Endothelial cell of umbilical vein (primary cell): Measurements from ENCODE around the gene IFI27L2. TPM values are rescaled to one million over a fixed set of nuclear protein-coding genes. Genes with fewer than 3 reads are reported as not detected.

Source experiments
- BruUV-seq: library from RNA; stranded (reverse); fragments of 400-500 nt; replicated peaks from 2 replicates; lab custom pipeline; 2021; lab: Mats Ljungman, UMichigan
- CTCF ChIA-PET: fragments of 300-600, 350-600 bp; sonication (Branson Sonifier 250); formaldehyde crosslinking; loops from one replicate; lab custom pipeline; 2021; ENCODE audit warnings: antibody characterized with exemption, inconsistent platforms; lab: Charles Lee
- POLR2A ChIA-PET: fragments of 300-600, 350-600 bp; sonication (Branson Sonifier 250); formaldehyde crosslinking; loops from one replicate; lab custom pipeline; 2021; ENCODE audit warnings: antibody characterized with exemption, inconsistent platforms; lab: Charles Lee
- DNase-seq: peaks from one replicate; pipeline ENCODE4 v3.0.0-alpha.2; 2011; ENCODE audit warnings: low read depth, low spot score
- FAIRE-seq: peaks from 2 replicates; lab custom pipeline; 2011; peaks lifted over from hg19 to GRCh38; lab: Jason Lieb, UNC
- H2AFZ ChIP-seq: 2 replicates; pipeline ENCODE4 v1.6.0; 2012; ENCODE audit warnings: low read depth, low read length, control low read depth, inconsistent platforms
- H3K27ac ChIP-seq: 2 replicates; pipeline ENCODE4 v1.5.1; 2011; ENCODE audit warnings: low read depth, mild to moderate bottlenecking, control low read depth, low read length, moderate library complexity; ENCODE audit not compliant: insufficient read depth
- H3K27me3 ChIP-seq, 2 experiments: 2 replicates each; pipeline versions ENCODE4 v1.6.0 to v1.6.1; 2011; ENCODE audit warnings: low read length in 2 of 2, mixed read lengths in 1 of 2; ENCODE audit not compliant: control insufficient read depth in 2 of 2, insufficient read depth in 2 of 2
- H3K36me3 ChIP-seq, 2 experiments: 2 replicates in 1 of 2; 3 replicates in 1 of 2; pipeline ENCODE4 v1.5.1; 2011; ENCODE audit warnings: low read length in 2 of 2, mild to moderate bottlenecking in 1 of 2, moderate library complexity in 1 of 2; ENCODE audit not compliant: control insufficient read depth in 2 of 2, insufficient read depth in 2 of 2; ENCODE audit errors: extremely low read depth in 1 of 2
- H3K4me1 ChIP-seq: 3 replicates; pipeline ENCODE4 v1.5.1; 2011; ENCODE audit warnings: mild to moderate bottlenecking, low read length; ENCODE audit not compliant: control insufficient read depth, insufficient read depth; ENCODE audit errors: extremely low read depth
- H3K4me2 ChIP-seq: 2 replicates; pipeline ENCODE4 v1.6.1; 2011; ENCODE audit warnings: low read length, control low read depth, mixed read lengths; ENCODE audit not compliant: insufficient read depth
- H3K4me3 ChIP-seq, 3 experiments: fragments of 200-600 bp in 1 of 3; sonication (generic), shearing (Covaris generic) in 1 of 3; replicated peaks in 1 of 3; 2 replicates each; pipeline ENCODE4 v1.5.1; 2011 to 2016; ENCODE audit warnings: control low read depth in 3 of 3, low read length in 3 of 3, mild to moderate bottlenecking in 2 of 3, inconsistent platforms in 1 of 3, low read depth in 1 of 3, moderate library complexity in 1 of 3; ENCODE audit not compliant: insufficient read depth in 1 of 3
- H3K79me2 ChIP-seq: 2 replicates; pipeline ENCODE4 v1.6.0; 2012; ENCODE audit warnings: low read length, inconsistent platforms; ENCODE audit not compliant: control insufficient read depth, insufficient read depth
- H3K9ac ChIP-seq: replicated peaks from 2 replicates; pipeline ENCODE3; 2011; ENCODE audit warnings: low read length, control low read depth; ENCODE audit not compliant: insufficient read depth; ENCODE audit errors: extremely low read depth
- H3K9me1 ChIP-seq: replicated peaks from 3 replicates; pipeline ENCODE4 v1.6.0; 2011; ENCODE audit warnings: mild to moderate bottlenecking, low read length; ENCODE audit not compliant: control insufficient read depth, insufficient read depth; ENCODE audit errors: extremely low read depth
- H3K9me3 ChIP-seq: replicated peaks from 2 replicates; pipeline ENCODE4 v1.5.1; 2012; ENCODE audit warnings: low read length, inconsistent platforms; ENCODE audit not compliant: control insufficient read depth, insufficient read depth
- H4K20me1 ChIP-seq: replicated peaks from 2 replicates; pipeline ENCODE3; 2011; ENCODE audit warnings: mild to moderate bottlenecking, low read length; ENCODE audit not compliant: control insufficient read depth, insufficient read depth; ENCODE audit errors: extremely low read depth
- CTCF ChIP-seq, 2 donors: IDR thresholded peaks; 1 replicate in 1 of 2; 2 replicates in 1 of 2; pipeline ENCODE4 v1.5.1; 2011; ENCODE audit warnings: low read length in 2 of 2, mild to moderate bottlenecking in 2 of 2, moderate library complexity in 2 of 2, control low read depth in 1 of 2, inconsistent platforms in 1 of 2, low read depth in 1 of 2; ENCODE audit not compliant: insufficient read depth in 1 of 2; ENCODE audit errors: extremely low read depth in 1 of 2
- EZH2 ChIP-seq: IDR thresholded peaks from 2 replicates; pipeline ENCODE4 v1.6.1; 2012; ENCODE audit warnings: borderline replicate concordance, low read depth, mild to moderate bottlenecking, moderate library complexity, low read length, inconsistent platforms; ENCODE audit not compliant: severe bottlenecking
- FOS ChIP-seq: IDR thresholded peaks from 2 replicates; pipeline ENCODE4 v1.6.1; 2011; ENCODE audit warnings: mild to moderate bottlenecking, low read length, moderate library complexity, borderline replicate concordance; ENCODE audit not compliant: insufficient read depth
- GATA2 ChIP-seq: IDR thresholded peaks from 2 replicates; pipeline ENCODE4 v1.7.0; 2011; ENCODE audit warnings: low read depth, mild to moderate bottlenecking, moderate library complexity, mixed read lengths, low read length; ENCODE audit not compliant: insufficient read length, insufficient read depth
- JUN ChIP-seq: IDR thresholded peaks from 2 replicates; pipeline ENCODE4 v1.6.1; 2011; ENCODE audit warnings: borderline replicate concordance, low read depth; ENCODE audit not compliant: insufficient read length, insufficient read depth
- MYC ChIP-seq: IDR thresholded peaks from one replicate; pipeline ENCODE4 v1.6.1; 2011; ENCODE audit warnings: mild to moderate bottlenecking, low read depth, low read length
- POLR2A ChIP-seq: IDR thresholded peaks from 2 replicates; pipeline ENCODE4 v1.6.1; 2012; ENCODE audit warnings: low read depth, mild to moderate bottlenecking, control low read depth, low read length
- POLR2AphosphoS5 ChIP-seq: IDR thresholded peaks from 2 replicates; pipeline ENCODE4 v1.6.1; 2012; ENCODE audit warnings: low read depth, mild to moderate bottlenecking, control low read depth, low read length, moderate library complexity; ENCODE audit not compliant: insufficient read depth
- dilution Hi-C: fragments of 300-500 bp; cut with MboI; formaldehyde crosslinking; loops from one replicate; pipeline ENCODE4 v1.15.0; 2019; ENCODE audit warnings: low sequenced_read_pairs; ENCODE audit not compliant: extremely low pct_ligation_motif_present
- intact Hi-C: fragments of 100-400 bp; cut with micrococcal nuclease; formaldehyde crosslinking; loops from one replicate; pipeline ENCODE4 v1.10.0; 2022
- polyA plus RNA-seq, 4 experiments: library from polyadenylated mRNA; depleted of rRNA in 3 of 4; stranded (reverse) in 3 of 4; unstranded in 1 of 4; fragments of >200 nt; gene quantifications; 2 replicates each; pipeline versions ENCODE4 v1.2.1 to v1.2.3, GENCODE V29; 2011 to 2012; ENCODE audit warnings: missing spikeins in 1 of 4
- total RNA-seq: library from RNA; stranded (reverse); gene quantifications from 2 replicates; pipeline ENCODE4 v1.2.3, GENCODE V29; 2021
- TF ChIP-seq, protein P1 (sequence below): IDR thresholded peaks from 2 replicates; pipeline ENCODE4 v1.6.1; 2011; ENCODE audit not compliant: insufficient read depth, insufficient read length

Gene IFI27L2
- total and polyA plus RNA-seq, 2 donors (not counting 3 experiments of a cell fraction or from before 2014, with no cell fraction given): 28.7 to 82.9 TPM

DNA sequence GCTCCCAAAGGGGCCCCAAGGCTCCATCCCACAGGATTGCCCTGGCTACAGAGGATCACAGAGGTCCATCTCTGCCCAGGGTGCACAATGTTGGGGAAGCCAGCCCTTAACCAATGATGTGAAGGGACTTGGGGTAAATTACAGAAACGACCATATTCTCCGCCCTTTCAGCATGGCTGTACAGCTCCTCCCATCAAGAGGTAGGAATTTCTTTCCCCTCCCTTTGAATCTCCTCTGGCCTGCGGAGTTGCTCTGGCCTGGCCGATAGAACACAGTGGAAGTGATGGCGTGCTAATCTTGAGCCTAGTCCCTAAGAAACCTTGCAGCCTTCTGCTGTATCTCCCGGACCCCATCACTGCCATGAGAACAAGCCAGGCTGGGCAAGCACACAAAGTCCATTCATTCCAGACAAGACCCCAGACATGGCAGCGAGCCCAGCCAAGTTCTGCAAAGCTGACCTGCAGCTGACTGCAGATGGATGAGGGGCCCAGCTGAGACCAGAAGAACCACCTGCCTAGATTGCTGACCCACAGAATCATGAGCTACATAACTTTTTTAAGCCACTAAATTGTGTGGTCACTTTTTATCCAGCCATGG, 25.8 kb downstream of the IFI27L2 start:
- Histone ChIP-seq H3K27me3 (no peaks in the 10 kb centered on the region), H3K79me2 (no peaks in the 10 kb centered on the region), H4K20me1 (no peaks in the 10 kb centered on the region), H3K9me1 (no peaks in the 10 kb centered on the region), H3K36me3 (no peaks in the 10 kb centered on the region), H3K4me2 (no peak overlapping the region), H3K4me3 (no peak overlapping the region), H3K4me1 (no peaks in the 10 kb centered on the region), H2AFZ (no peak overlapping the region), H3K27ac (no peak overlapping the region), H3K9ac (no peak overlapping the region), H3K9me3 (no peaks in the 10 kb centered on the region)
- no peak for FAIRE-seq
- intact Hi-C loops: no loop called here
- DNase-seq: no peak
- TF ChIP-seq, protein P1, sequence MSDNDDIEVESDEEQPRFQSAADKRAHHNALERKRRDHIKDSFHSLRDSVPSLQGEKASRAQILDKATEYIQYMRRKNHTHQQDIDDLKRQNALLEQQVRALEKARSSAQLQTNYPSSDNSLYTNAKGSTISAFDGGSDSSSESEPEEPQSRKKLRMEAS: no peak
- TF ChIP-seq MYC: no peak
- TF ChIP-seq CTCF (IDR thresholded peaks at IDR 0.05; ENCODE audit: extremely low read depth in 1 of 2, insufficient read depth in 1 of 2, low read depth in 1 of 2, low read length in 2 of 2): no peak
- no peak for TF ChIP-seq JUN
- TF ChIP-seq POLR2A: no peak
- no peak for TF ChIP-seq EZH2
- no peak for TF ChIP-seq GATA2
- no peak for TF ChIP-seq POLR2AphosphoS5
- no peak for TF ChIP-seq FOS
- no TSS peak for BruUV-seq
- POLR2A ChIA-PET: no interaction called here
- dilution Hi-C loops: no loop called here
- CTCF ChIA-PET: interaction anchor here (0.8 to 2.4 kb wide), 2 partner anchors 28 to 33 kb away, joined by 4 to 7 read pairs; no protein-coding TSS in a partner anchor
